ENCODE measurements around the gene PLAAT4. TPM values are rescaled to one million over a fixed set of nuclear protein-coding genes. Genes with fewer than 3 reads are reported as not detected.
A peak's percentile ranks its signal among the peaks of the same experiment; 100 is the strongest.
"Not testable (repeated sequence)": the region's sequence is repeated elsewhere in the genome, so short reads cannot be mapped to it uniquely, and the experiment has no call there.

Gene PLAAT4
- total RNA-seq, 1 donor from 2014 or later, result 150 TPM

GRCh38 chr11:63535734-63536133 lies 874 bp upstream of the PLAAT4 start:
- TF ChIP-seq CTCF (IDR thresholded peaks at IDR 0.05), result no peak
- intact Hi-C loops (cut with DNase I), result no loop called here
- Histone ChIP-seq H3K9me3 (no peaks in the 10 kb centered on the region), H3K27ac (peak overlapping the region; percentile 88), H3K36me3 (peaks cover 10% of the 10 kb centered on the region), H3K4me1 (peaks cover 56% of the 10 kb centered on the region), H3K4me3 (no peak overlapping the region), H3K27me3 (ENCODE audit: low read depth) (no peaks in the 10 kb centered on the region)
- DNase-seq, result no peak
- ATAC-seq, result no peak

GRCh38 chr11:63537293-63538101 lies 889 bp downstream of the PLAAT4 start:
- intact Hi-C loops (cut with DNase I), result no loop called here
- peak; percentile 80 to 89 for ATAC-seq
- peaks cover 47% of the 10 kb centered on the region for H3K4me1 ChIP-seq
- H3K9me3 ChIP-seq, result no peaks in the 10 kb centered on the region
- H3K27me3 ChIP-seq (ENCODE audit: low read depth), result no peaks in the 10 kb centered on the region
- peak overlapping the region; percentile 88 for H3K27ac ChIP-seq
- H3K36me3 ChIP-seq, result peaks cover 10% of the 10 kb centered on the region
- H3K4me3 ChIP-seq, result peak overlapping the region; percentile 65
- no peak for DNase-seq
- TF ChIP-seq CTCF (IDR thresholded peaks at IDR 0.05), result peak; percentile 9

- H3K4me3 ChIP-seq; H3K9me3 ChIP-seq; H3K27me3 ChIP-seq (ENCODE audit: low read depth); H3K27ac ChIP-seq; DNase-seq; intact Hi-C loops (cut with DNase I): not testable (repeated sequence)
- peaks cover 38% of the 10 kb centered on the region for H3K4me1 ChIP-seq
- ATAC-seq, result peak in 1 of 2 donors; percentile 44
- peaks cover 57% of the 10 kb centered on the region for H3K36me3 ChIP-seq
These were observed 5.9 kb downstream of the PLAAT4 start for GRCh38 chr11:63542506-63542905.

GRCh38 chr11:63543711-63544110 lies 7.1 kb downstream of the PLAAT4 start:
- intact Hi-C loops (cut with DNase I), result no loop called here
- Histone ChIP-seq H3K9me3 (no peaks in the 10 kb centered on the region), H3K27ac (no peak overlapping the region), H3K36me3 (peaks cover 57% of the 10 kb centered on the region), H3K27me3 (ENCODE audit: low read depth) (no peaks in the 10 kb centered on the region), H3K4me1 (peaks cover 26% of the 10 kb centered on the region), H3K4me3 (no peak overlapping the region)
- ATAC-seq (no peak), DNase-seq (no peak)
- TF ChIP-seq CTCF (IDR thresholded peaks at IDR 0.05), result no peak

GRCh38 chr11:63547061-63547460 lies 10.5 kb downstream of the PLAAT4 start:
- H3K4me3 ChIP-seq, result no peak overlapping the region
- H3K27me3 ChIP-seq (ENCODE audit: low read depth), result no peaks in the 10 kb centered on the region
- no peak for ATAC-seq
- TF ChIP-seq CTCF (IDR thresholded peaks at IDR 0.05), result no peak
- DNase-seq, result no peak
- no peak overlapping the region for H3K27ac ChIP-seq
- H3K36me3 ChIP-seq, result peaks cover 47% of the 10 kb centered on the region
- H3K4me1 ChIP-seq, result peaks cover 12% of the 10 kb centered on the region
- no peaks in the 10 kb centered on the region for H3K9me3 ChIP-seq
- intact Hi-C loops (cut with DNase I), result no loop called here

- H3K36me3 ChIP-seq, result peaks cover 43% of the 10 kb centered on the region
- no peaks in the 10 kb centered on the region for H3K27me3 ChIP-seq (ENCODE audit: low read depth)
- intact Hi-C loops (cut with DNase I), result no loop called here
- DNase-seq (no peak), ATAC-seq (no peak)
- no peak overlapping the region for H3K27ac ChIP-seq
- H3K9me3 ChIP-seq, result no peaks in the 10 kb centered on the region
- TF ChIP-seq CTCF (IDR thresholded peaks at IDR 0.05), result no peak
- no peak overlapping the region for H3K4me3 ChIP-seq
- peaks cover 7% of the 10 kb centered on the region for H3K4me1 ChIP-seq
These were observed 11.6 kb downstream of the PLAAT4 start for GRCh38 chr11:63548178-63548577.
